NCI-H2196 (cell line): Measurements from ENCODE around the gene SLC2A2.

Source experiments
- DNase-seq: peaks from one replicate; lab custom pipeline; 2025; ENCODE audit not compliant: unreplicated experiment; lab: John Stamatoyannopoulos, UW

Gene SLC2A2

DNA sequence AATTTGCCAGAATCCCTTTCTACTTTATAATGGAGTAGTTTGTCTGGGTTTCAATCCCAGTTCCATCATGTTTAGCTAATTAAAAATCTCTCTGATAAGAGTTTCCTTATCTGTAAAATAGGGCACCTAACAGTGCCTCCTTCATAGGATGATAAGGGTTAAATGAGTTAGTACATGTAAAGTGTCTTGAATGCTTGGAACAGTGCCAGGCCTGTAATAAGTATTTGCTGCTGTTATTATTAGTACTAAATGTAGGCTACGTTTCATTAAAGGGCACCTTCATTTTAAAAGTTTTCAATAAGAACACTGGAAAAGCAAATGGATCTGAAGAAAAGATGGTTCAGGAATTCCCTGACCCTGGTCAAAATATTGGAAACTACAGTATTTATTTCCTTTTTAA, 11.8 kb upstream of the SLC2A2 start:
- DNase-seq: peak; percentile 8

DNA sequence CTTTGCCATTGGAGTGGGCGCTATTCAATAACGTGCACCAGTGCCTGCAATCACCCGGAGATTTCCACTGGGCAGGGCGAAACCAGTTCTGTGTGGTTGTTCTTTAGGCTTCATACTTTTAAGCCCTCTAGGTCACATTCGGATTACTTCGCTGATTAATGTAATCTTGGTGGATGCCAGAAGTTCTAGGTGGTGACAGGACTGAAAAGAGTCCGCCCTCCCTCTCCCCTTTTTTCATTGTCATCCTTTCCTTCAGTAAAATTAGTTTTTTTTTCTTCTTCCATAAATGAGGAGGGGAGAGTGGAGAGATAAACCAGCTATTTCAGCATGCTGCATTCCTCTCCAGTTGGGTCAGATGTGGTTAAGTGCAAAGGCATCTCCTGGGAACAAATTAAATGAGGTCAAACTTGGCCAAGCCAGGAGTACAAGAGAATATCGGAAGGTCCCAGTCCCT, 2.3 kb upstream of the SLC2A2 start:
- no peak for DNase-seq

DNA sequence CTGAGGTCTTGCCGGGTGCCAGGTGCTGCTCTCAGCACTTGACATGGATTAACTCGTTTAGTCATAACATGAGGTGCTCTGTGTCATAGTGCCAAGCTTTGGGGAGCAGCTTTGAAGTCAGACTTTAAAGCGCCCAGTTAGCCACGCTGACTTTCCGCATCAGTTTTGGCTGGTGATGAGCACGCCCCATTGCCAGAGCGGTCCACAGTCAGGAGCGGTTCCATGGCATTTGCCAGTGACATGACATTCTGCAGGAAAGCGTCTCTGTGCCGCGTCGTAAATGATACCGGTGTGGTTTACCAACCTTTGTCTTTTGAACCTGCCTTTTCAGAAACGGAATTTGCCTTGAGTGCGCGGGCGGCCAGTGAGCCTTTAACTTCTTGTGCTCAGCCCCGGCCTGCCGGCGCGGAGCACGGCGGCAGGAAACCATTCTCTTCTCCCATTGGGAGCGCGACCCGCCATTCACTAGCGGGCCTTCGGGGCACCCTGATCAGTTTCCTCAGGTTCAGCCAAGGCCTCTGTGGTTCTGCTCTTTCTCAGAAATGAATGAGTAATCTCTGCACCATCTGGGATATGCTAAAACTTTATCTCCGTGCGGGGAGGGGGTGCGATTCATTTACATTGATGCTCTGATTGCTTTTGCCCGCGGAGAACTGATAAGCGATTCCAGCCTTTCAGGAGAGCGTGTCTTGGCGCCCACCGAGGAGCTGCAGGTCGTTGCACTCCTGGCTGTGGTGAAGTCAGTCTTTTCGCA, 1.7 kb upstream of the SLC2A2 start:
- no peak for DNase-seq

DNA sequence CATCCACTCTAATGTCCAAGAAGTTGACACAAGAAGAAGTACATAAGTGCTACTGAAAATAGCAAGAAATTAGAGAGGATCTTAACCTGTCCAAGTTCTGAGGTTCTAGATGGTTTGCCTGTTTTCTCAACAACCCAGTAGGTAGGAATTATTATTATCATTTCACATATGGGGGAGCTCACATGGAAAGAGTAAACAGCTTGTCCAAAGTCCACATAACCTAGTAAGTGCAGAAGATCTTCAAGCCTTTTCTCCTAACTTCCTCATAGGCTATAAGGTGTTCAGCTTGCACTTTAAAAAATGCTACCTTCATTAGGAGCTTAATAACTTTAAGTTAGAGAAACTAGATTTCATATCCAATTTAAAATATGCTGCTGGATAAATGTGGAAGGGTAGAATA, 3.0 kb downstream of the SLC2A2 start:
- no peak for DNase-seq

DNA sequence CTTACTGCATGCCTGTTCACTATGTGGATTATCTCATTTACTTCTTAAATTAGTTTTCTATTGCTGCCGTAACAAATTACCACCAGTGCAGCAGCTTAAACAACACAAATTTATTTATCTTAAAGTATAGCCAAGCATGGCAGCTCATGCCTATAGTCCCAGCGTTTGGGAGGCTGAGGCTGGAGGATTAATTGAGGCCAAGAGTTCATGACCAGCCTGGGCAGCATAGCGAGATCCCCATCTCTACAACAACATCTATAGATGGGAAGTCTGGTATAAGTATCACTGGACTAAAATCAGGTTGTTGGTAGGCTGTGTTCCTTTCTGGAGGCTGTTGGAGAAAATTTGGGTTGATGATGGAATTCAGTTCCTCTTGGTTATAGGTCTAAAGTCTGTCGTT, 5.1 kb downstream of the SLC2A2 start:
- no peak for DNase-seq

DNA sequence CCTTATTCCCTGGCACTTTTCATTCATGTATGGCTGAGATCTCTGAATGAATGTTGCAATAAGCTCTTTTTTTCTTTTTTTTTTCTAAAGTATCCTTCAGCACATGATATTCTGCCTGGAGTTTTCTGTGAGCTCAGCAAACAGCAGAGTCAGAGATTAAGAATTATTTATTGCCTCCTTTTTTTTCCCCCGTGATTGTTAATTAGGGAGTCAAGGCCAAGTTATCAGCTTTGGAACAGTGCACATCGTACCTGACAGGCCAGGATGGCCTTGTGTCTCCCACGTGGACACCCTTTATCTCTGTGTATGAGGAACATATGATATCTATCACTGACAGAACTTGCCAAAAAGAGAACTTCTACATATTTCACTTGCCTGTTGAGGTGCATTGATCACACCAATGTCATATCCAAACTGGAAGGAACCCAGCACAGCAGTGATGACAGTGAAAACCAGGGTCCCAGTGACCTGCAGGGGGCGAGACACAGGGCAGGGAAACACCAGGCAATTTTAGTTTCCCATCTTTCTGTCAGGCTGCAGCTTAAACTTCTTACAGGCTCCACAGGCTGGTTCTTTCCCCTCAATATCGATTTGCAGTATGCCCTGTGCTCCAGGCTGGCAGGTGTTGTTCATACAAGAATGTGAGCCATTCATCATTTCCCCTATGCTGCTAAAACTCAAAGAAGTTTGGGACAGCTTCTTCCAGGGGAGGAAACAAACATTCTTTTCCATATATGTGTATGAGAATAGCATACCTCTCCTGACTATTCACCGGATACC, 8.2 kb downstream of the SLC2A2 start:
- DNase-seq: no peak

DNA sequence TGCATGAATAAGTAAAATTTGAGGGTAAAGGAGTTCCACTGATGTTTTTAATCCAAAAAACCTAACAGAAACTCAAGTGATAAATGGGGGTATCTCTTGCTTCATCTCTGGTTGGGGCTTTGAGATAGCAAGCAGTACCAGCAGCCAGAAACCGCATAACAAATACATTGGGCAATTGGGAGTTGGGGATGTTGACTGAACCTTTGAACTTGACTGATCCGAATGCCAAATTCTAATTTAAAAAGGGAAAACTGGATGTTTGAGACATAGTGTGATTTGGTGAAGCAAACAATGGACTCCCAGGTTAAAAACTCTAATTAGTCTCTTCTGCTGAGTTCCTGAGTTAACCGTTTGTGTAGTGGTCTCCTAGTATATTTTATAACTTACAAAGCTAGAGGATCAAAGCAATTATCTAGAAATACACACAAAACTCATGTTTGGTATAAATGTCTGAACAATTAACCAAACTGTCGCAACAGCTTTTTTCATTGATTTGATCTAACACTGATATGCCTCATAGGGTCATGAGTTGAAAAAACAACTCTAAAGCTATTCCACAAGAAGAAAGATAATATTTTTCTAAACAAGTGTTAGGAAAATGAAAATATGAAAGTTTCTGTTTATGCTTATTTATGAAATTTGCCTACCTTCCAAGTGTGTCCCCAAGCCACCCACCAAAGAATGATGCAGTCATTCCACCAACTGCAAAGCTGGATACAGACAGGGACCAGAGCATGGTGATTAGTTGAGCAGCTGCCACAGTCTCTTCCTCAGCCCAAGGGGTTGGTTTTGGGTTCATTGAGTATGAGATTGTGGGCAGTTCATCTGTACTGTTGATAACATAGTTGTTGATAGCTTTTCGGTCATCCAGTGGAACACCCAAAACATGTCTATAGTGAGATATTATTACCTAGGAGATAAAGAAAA, 12.4 kb downstream of the SLC2A2 start:
- DNase-seq: no peak

DNA sequence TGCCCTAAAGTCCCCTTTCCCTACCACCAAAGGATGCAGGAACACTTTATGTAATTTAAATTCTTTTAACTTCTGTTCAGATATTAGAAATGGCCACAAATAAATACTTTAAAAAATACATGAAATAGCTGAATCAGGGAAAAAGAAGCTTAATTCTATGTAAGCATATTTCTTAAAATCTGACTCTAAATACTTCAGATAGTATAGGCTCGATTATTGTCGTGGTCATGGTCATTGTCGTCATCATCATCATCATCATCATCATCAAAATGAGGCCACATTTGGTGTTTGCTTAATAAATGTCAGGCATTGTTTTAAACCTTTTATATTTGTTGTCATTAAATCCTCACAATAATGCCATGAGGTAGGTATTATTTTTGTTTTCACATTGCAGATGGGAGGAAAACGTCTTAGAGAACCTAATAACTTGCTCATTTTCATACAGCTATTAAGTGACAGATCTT, 14.6 kb downstream of the SLC2A2 start:
- no peak for DNase-seq

DNA sequence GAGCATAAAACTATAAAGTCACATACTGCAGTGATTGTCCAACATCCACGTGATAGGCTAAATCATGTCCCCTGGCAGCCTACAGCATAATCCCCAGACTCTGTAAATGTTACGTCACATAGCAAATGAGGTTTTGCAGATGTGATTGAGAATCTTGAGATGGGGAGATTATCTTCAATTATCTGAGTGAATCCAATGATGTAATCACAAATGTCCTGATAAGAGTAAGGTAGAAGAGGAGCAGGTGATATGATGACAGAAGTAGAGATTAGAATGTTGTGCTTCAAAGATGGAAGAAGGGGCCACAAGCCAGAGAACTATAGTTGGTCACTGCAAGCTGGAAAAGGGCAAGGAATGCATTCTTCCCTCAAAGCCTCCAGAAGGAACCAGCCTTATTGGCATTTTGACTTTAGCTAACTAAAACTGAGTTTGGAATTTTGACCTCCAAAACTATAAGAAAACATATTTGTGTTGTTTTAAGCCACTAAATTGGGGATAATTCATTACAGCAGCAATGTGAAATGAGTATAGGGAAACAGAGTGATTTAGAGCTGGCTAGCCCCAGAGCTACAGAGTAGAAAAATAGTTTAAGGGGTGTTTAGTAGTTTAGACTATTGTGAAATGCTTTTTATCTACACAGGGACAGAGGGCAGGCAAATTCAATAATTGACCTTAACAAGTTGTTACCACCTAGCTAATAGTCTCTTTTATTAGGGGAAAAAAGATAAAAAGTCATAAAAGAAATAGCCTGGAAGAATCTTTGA, 15.2 kb downstream of the SLC2A2 start:
- no peak for DNase-seq

DNA sequence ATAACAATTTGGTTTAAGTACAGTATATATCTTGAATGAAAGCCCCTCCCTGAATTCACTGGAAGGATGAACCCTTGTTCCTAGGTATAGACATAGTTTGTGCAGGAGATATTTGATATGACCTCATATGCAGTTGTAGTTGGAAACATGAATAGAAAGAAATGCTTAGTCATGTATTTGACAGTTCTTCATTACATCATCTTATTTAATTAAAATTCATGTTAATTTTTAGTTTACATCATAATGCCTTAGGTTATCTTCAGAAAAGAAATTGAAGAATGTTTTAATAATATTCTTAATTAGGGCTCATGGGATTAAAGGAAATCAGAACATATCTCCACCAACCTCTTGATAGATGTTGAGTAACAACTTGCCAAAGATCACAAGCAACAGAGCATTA, 19.2 kb downstream of the SLC2A2 start:
- DNase-seq: no peak

DNA sequence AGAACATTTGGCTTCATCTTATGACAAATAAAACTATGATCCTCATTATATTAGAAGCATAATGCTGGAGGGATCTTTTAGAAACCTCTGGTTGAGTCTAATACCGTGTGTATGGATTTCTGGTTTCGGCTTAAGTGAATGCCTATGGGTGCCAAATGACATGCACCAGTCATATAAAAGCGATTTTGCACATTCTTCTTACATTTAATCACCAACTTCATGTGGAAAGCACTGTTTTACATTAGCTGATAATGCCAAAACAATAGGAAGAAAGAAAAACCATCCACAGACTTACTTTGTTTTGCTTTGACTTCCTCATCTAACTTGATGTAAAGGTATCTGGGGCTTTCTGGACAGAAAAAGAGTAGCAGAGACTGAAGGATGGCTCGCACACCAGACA, 20.9 kb downstream of the SLC2A2 start:
- DNase-seq: no peak

DNA sequence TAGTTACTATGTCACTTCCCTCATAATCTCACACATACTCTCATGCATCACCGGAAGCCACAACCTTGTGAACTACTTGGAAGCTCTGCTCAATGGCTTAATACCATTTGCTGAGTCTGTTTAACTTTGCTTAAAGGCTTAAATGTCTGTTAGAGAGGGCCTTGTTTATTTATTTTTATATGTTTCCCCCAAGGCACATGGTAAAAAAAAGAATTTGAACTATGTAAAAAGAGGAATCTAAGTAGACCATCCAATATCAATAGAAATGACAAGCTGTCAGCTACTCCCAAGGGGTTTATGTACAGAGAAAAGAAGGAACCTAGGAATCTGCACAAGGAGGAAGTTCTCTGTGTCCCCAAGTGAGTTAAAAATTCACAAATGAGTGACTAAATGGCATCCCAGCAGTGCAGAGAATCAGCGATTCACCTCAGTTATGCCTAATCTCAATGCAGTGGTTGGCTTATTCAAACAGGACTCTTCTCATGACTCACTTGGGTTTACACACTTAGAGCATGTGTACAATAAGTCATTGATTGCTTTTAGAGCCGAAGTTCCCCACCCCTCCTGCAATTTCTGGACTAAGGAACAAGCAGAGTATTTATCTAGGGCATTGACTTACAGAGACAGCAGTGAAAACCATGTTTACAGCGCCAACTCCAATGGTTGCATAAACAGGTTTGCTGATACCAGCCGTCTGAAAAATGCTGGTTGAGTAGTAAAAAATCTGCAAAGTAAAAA, 24.4 kb downstream of the SLC2A2 start:
- DNase-seq: no peak

DNA sequence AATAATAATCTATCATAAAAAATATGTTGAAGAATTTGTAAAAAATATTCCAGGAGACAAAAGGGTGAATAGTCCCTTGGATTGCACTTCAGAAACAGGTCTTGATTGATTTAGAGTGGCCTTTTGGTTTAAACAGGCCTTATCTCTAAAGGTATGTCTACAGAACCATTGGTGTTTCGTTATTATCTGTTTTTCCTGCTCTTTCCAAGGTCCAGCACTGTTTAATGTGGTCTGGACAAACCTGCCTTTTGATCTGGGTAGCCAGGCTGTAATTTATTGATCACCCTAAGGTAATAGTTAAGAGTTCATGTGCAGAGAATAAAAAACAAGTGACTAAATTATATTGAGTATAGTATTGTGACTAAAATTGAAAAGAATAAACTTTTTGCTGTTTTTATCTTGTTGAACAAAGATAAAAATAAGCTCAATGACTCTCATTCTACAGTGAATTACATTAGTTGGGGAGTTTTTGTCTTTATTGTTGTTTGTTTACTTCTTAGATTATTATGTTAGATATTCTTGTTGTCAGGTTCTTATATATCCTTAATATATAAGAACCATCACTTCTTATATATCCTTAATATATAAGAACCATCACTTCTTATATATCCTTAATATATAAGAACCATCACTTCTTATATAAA, 25.1 kb downstream of the SLC2A2 start:
- DNase-seq: no peak

DNA sequence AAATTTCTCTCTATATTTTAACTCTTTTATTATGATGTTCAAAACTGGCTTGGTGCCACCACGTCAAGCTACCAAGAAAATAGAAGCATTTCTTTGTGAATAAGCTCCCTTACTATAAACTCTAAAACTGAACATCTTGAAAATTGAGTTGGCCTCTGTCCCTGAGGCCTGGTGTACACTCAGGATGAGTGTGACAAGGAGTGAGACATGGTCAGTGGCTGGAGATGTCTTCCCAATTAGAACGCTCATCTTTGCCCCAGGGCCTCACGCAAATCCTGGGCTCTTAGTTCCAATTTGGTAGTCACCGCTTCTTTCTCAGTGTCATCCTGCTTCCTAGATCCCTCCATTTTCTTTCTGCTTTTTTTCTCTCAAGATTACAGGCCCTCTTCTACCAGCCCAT, 26.2 kb downstream of the SLC2A2 start:
- peak; percentile 55 for DNase-seq

DNA sequence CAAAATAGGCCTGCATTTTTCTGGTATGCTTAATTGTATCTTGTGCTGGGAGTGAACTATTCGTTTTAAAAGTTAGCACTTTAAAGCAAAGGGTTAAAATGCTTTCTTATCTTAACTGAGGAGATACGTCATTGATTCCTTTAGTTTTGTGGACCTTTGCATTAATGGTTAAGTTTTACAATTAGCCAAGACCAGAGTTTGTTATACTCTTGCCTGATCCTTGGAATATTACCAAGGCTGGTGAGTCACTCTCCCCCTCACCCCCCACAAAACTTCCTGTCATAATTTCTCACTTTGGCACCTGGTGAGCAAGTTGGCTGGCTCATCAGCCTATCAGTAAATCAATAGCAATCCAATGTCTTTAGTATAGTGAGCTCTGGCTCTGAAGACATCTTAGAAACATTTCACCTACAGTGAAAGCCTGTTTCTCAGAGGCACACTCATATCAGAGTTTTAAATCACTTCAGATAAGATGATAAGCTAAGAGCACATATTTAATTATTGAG, 26.7 kb downstream of the SLC2A2 start:
- peak; percentile 55 for DNase-seq

DNA sequence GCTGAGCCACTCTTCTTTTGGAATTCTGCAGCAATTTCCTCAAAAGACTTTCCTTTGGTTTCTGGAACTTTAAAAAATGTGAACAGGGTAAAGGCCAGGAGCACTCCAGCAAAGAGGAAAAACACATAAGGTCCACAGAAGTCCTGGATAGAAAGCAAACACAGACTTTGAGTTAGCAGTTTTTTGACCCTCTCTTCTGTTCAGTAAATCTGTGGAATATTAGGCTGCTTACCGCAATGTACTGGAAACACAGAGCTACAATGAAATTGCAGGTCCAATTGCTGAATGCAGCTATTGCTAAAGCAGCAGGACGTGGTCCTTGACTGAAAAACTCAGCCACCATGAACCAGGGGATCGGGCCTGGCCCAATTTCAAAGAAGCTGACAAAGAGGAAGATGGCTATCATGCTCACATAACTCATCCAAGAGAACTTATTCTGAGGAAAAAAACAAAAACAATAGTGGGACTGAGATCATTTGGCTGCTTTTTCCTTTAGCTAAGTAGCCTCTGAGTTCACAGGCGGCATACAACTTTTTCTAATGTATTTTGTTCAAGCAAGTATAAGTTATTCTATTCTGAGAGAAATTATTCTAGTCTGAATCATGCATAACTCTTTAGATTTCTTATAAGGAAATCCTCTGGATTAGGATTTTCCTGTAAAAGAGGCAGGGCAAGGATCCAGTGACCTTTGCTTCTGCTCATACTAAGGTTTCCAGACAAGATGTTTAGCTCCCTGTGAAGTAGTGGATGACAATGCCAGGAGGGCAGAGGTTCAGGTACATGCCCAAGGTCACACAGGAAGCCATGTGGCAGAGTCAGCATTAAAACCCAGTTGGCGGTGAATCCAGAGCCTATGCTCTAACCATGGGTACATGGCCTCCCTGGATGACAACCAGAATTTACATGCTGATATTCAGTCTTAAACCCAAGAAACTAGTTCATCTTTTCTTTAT, 28.3 kb downstream of the SLC2A2 start:
- no peak for DNase-seq

DNA sequence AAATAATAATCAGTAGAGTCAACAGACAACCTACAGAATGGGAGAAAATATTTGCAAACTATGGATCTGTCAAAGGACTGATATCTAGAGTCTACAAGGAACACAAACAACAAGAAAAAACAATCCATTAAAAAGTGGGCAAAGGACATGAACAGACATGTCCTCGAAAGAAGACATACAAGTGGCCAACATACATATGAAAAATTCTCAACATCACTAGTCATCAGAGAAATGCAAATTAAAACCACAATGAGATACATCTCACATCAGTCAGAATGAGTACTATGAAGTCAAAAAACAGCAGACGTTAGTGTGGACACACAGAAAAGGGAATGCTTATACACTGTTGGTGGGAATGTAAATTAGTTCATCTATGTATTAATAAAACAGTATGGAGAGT, 33.7 kb downstream of the SLC2A2 start:
- DNase-seq: no peak

DNA sequence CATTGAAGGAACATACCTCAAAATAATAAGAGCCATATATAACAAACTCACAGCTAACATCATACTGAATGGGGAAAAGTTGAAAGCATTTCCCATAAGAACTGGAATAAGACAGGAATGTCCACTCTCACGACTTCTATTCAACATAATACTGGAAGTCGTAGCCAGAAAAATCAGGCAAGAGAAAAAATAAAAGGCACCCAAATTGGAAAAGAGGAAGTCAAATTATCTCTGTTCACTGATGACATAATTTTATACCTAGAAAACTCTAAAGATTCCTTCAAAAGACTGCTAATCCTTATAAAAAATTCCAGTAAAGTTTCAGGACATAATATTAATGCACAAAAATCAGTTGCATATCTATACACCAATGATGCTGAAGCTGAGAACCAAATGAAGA, 34.9 kb downstream of the SLC2A2 start:
- no peak for DNase-seq
